NCI-H2081 (cell line): ENCODE data around the gene SRP68.

Experiments used
- DNase-seq, 2 experiments: peaks; one replicate each; lab custom pipeline; 2025; lab: John Stamatoyannopoulos, UW

Gene SRP68

GRCh38 chr17:75996665-75997590, 75.4 kb downstream of the SRP68 start:
- DNase-seq: no peak

GRCh38 chr17:75995385-75995925, 76.9 kb downstream of the SRP68 start:
- no peak for DNase-seq

GRCh38 chr17:75994802-75995370, 77.4 kb downstream of the SRP68 start:
- DNase-seq: no peak

- DNase-seq: no peak
Measured at GRCh38 chr17:75991396-75991795, 80.9 kb downstream of the SRP68 start.
